Tibial artery (tissue), 4 donors: Measurements from ENCODE around the gene GGNBP2.

Source experiments
- DNase-seq, 2 donors: peaks; one replicate each; pipeline ENCODE4 v3.0.0-alpha.2; 2019
- H3K27ac ChIP-seq, 2 donors: fragments of 200-600 bp; sonication (generic) in 1 of 2; 1 replicate in 1 of 2; 2 replicates in 1 of 2; pipeline ENCODE4 v1.5.1; 2018 to 2019; ENCODE audit warnings: mild to moderate bottlenecking in 1 of 2
- H3K27me3 ChIP-seq, 2 donors: fragments of 200-600 bp; sonication (generic) in 1 of 2; one replicate each; pipeline versions ENCODE4 v1.5.1 to v1.6.0; 2016 to 2019
- H3K36me3 ChIP-seq, 3 donors: fragments of 200-600 bp; sonication (generic) in 2 of 3; one replicate each; pipeline ENCODE4 v1.5.1; 2016 to 2019; ENCODE audit warnings: mild to moderate bottlenecking in 2 of 3
- H3K4me1 ChIP-seq, 4 donors: fragments of 200-600 bp; sonication (generic) in 2 of 4; 1 replicate in 3 of 4; 2 replicates in 1 of 4; pipeline ENCODE4 v1.5.1; 2016 to 2019
- H3K4me3 ChIP-seq, 2 donors: fragments of 200-600 bp; sonication (generic) in 1 of 2; 1 replicate in 1 of 2; 2 replicates in 1 of 2; pipeline ENCODE4 v1.5.1; 2018 to 2019; ENCODE audit warnings: mild to moderate bottlenecking in 2 of 2
- H3K9me3 ChIP-seq, 3 donors: fragments of 200-600 bp; sonication (generic) in 1 of 3; one replicate each; pipeline ENCODE4 v1.5.1; 2016 to 2019
- intact Hi-C: fragments of 100-400 bp; cut with DNase I; formaldehyde crosslinking; loops from one replicate; pipeline ENCODE4 v1.15.0; 2023; ENCODE audit warnings: low total_unique reads
- TF ChIP-seq, protein P1 (sequence below), 2 experiments: fragments of 200-600 bp in 1 of 2; fragments of 450-650 bp in 1 of 2; IDR thresholded peaks; one replicate each; pipeline ENCODE4 v1.5.1; 2017 to 2019; ENCODE audit warnings: antibody characterized with exemption in 2 of 2, mild to moderate bottlenecking in 1 of 2, moderate library complexity in 1 of 2

Gene GGNBP2

GRCh38 chr17:36594626-36595401 lies 50.1 kb downstream of the GGNBP2 start:
- no peak for DNase-seq
- TF ChIP-seq, protein P1, sequence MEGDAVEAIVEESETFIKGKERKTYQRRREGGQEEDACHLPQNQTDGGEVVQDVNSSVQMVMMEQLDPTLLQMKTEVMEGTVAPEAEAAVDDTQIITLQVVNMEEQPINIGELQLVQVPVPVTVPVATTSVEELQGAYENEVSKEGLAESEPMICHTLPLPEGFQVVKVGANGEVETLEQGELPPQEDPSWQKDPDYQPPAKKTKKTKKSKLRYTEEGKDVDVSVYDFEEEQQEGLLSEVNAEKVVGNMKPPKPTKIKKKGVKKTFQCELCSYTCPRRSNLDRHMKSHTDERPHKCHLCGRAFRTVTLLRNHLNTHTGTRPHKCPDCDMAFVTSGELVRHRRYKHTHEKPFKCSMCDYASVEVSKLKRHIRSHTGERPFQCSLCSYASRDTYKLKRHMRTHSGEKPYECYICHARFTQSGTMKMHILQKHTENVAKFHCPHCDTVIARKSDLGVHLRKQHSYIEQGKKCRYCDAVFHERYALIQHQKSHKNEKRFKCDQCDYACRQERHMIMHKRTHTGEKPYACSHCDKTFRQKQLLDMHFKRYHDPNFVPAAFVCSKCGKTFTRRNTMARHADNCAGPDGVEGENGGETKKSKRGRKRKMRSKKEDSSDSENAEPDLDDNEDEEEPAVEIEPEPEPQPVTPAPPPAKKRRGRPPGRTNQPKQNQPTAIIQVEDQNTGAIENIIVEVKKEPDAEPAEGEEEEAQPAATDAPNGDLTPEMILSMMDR (IDR thresholded peaks at IDR 0.05): no peak
- Histone ChIP-seq H3K36me3 (no peaks in the 10 kb centered on the region), H3K27me3 (no peaks in the 10 kb centered on the region), H3K9me3 (no peaks in the 10 kb centered on the region), H3K4me3 (no peak overlapping the region), H3K4me1 (peaks cover 0 to 25% (median 16%) of the 10 kb centered on the region in 4 donors), H3K27ac (no peak overlapping the region)
- intact Hi-C loops: loop anchor here (5.0 to 10.0 kb wide), 3 partner anchors 48 to 1610 kb away; partner anchors contain the start of genes AATF and LIG3

DNA sequence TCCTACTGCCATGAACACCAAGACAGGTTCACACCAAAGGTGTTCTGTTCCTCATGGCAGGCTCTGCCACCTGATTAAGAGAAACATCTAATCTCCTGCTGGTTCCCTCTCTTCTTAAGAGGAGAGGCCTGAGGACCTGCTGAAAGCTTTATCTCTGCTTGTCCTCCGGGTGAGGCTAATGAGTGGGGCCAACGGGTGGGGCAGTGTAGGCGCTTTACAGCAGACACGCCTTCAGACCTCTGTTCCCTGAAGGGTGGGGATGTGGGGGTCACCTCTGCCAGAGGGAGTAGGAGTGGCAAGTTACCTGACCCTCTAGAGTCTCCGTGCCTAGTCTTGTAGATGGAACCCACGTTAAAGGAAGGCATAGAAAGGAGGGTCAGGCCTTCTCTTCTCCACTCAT lies 52.5 kb downstream of the GGNBP2 start:
- no peak for DNase-seq
- Histone ChIP-seq H3K27me3 (no peaks in the 10 kb centered on the region), H3K4me3 (no peak overlapping the region), H3K27ac (no peak overlapping the region), H3K36me3 (no peaks in the 10 kb centered on the region), H3K4me1 (peaks cover 0 to 20% (median 16%) of the 10 kb centered on the region in 4 donors), H3K9me3 (no peaks in the 10 kb centered on the region)
- TF ChIP-seq, protein P1 (IDR thresholded peaks at IDR 0.05): no peak
- intact Hi-C loops: loop anchor here (10.0 kb wide), 2 partner anchors 348 to 1612 kb away; partner anchors contain the start of genes AATF and LIG3

- H3K9me3 ChIP-seq: no peaks in the 10 kb centered on the region
- no peaks in the 10 kb centered on the region for H3K36me3 ChIP-seq
- H3K4me1 ChIP-seq: peaks cover 0 to 20% (median 18%) of the 10 kb centered on the region in 4 donors
- TF ChIP-seq, protein P1 (IDR thresholded peaks at IDR 0.05): no peak
- no peak for DNase-seq
- H3K27ac ChIP-seq: no peak overlapping the region
- no peaks in the 10 kb centered on the region for H3K27me3 ChIP-seq
- no peak overlapping the region for H3K4me3 ChIP-seq
- intact Hi-C loops: loop anchor here (10.0 kb wide), 2 partner anchors 347 to 1613 kb away; partner anchors contain the start of genes AATF and LIG3
These were observed 53.4 kb downstream of the GGNBP2 start for GRCh38 chr17:36597866-36598777.

DNA sequence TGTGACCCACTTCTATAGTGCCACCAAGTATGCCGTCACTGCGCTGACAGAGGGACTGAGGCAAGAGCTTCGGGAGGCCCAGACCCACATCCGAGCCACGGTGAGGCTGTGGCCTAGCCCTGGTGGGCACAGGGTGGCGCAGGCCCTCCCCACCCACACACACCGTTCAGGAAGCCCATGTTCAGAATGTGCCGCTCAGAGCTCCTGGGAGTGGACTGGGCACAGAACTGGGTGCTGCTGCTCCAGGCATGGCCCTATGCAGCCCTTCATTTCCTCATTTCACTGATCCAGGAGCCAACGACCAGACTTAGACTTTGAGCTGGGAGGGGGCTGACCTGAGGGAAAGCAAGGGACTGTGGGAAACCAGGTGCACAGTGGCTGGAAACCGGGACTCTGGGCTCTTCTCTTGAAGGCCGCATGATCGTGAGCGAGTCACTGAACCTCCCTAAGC lies 54.3 kb downstream of the GGNBP2 start:
- H3K27me3 ChIP-seq: no peaks in the 10 kb centered on the region
- no peaks in the 10 kb centered on the region for H3K9me3 ChIP-seq
- TF ChIP-seq, protein P1 (IDR thresholded peaks at IDR 0.05): no peak
- H3K4me1 ChIP-seq: peaks cover 0 to 25% (median 22%) of the 10 kb centered on the region in 4 donors
- no peak overlapping the region for H3K27ac ChIP-seq
- H3K36me3 ChIP-seq: no peaks in the 10 kb centered on the region
- intact Hi-C loops: loop anchor here (10.0 kb wide), 2 partner anchors 346 to 1614 kb away; partner anchors contain the start of genes AATF and LIG3
- no peak overlapping the region for H3K4me3 ChIP-seq
- DNase-seq: no peak

- peaks cover 0 to 26% (median 22%) of the 10 kb centered on the region in 4 donors for H3K4me1 ChIP-seq
- no peak overlapping the region for H3K27ac ChIP-seq
- TF ChIP-seq, protein P1 (IDR thresholded peaks at IDR 0.05): no peak
- no peak for DNase-seq
- no peaks in the 10 kb centered on the region for H3K9me3 ChIP-seq
- H3K27me3 ChIP-seq: no peaks in the 10 kb centered on the region
- no peak overlapping the region for H3K4me3 ChIP-seq
- no peaks in the 10 kb centered on the region for H3K36me3 ChIP-seq
- intact Hi-C loops: loop anchor here (10.0 kb wide), 2 partner anchors 345 to 1615 kb away; partner anchors contain the start of genes AATF and LIG3
These were observed 55.0 kb downstream of the GGNBP2 start for GRCh38 chr17:36599546-36600250.
